GM21717 (cell line): ENCODE measurements around the gene SMCO2.

Source experiments
- ATAC-seq: cut with Tn5 transposase; IDR thresholded peaks from one replicate; pipeline ENCODE4 v1.9.1; 2021; ENCODE audit warnings: mild to moderate bottlenecking, moderate library complexity; ENCODE audit not compliant: unreplicated experiment

SMCO2 gene

DNA sequence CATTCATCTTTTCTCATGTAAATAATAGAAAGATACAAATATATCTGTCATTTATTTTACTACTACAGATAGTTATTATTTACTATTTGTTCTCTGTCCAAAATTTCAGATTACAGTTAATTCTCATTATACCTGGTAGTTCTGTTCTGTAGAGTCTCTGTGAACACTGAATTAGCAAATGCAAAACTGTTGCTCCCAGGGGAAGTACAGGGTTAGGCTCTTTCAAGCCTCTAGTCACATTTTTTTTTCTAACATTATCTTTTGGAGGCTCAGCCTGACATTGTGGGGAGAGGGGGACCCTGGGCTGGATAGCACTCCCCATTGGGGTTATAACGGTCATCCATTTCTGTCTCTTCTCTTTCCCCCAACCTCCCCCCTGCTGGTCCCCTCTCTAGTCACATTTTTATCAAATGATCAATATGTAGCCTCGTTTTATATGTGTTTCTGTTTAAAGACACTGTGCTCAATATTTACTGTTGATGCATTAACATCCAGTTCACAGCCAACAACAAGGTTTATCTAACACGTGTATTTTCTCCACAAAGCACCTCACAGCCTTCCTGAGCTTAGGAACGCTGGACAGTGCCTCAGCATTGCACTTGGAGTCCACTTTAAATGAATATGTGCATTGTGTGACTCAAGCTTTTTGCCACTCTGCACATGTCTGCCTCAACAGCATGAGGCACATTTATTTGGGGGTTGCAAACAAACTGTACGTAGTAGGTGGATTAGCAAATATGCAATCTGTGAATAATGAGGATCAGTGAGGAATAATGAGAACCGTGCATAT lies 4.7 kb downstream of the SMCO2 start:
- ATAC-seq, result no peak

DNA sequence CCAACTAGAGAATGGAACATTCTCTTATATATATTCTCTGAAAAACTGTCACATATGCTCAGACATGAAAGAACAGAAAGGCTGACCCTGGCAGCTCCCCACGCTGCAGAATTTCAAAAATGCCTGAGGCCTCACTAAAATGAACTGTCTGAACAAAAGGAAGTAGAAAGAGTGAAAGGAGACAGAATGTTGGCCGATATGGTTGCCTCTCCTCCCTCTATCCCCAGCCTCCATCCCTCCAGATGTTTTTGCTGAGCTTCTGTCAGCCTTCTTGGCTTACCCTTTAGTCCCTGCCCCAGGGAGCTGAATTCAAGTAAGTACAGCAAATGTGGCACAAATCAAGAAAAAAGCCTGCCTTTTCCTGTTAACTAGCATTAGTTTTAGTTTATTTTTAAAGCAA lies 6.9 kb downstream of the SMCO2 start:
- no peak for ATAC-seq

DNA sequence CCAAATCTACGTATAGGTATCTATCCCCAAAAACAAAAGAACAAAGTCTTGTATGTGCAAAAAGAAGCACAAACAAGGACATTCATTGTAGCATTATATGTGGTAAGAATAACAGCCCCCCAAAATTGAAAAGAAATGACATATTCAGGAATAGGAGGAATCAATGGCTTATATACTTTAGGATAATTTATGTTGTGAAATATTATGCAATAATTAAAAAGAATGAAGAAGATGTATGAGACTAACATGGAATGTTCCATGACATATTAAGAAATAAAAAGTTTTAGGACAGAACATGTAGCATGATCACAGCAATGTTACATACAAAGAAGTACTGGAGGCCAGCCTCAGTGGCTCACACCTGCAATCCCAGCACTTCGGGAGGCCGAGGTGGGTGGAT lies 9.1 kb downstream of the SMCO2 start:
- no peak for ATAC-seq

- ATAC-seq, result no peak
These were observed 10.1 kb downstream of the SMCO2 start for GRCh38 chr12:27456618-27457017.

- no peak for ATAC-seq
These were observed 14.0 kb downstream of the SMCO2 start for GRCh38 chr12:27460471-27460978.

DNA sequence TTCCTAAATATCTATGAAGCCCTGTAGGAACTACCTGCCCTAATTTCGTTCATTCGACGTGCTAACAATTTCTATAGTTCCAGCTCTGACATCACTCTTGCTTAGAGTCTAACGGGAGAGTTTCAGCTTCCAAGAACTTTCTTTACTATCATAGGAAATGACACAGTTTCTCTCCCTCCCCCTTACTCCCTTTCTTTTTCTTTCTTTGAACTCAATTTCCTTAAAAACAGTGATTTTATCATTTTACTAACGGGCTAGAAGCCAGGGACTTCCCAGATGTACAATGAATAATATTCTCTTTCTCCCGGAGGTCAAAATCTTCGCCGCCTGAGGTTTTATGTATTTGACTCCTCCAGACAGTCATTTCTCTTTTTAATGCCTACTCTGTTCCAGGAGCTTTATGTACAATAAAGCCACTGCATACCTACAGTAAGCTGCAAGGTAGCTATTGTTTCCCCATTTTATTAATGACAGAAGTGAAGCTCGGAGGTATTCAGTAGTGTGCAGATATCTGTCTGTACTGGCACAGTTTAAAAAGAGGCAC lies 15.7 kb downstream of the SMCO2 start:
- no peak for ATAC-seq

- ATAC-seq, result no peak
These were observed 16.3 kb downstream of the SMCO2 start for GRCh38 chr12:27462851-27463250.

GRCh38 chr12:27463511-27464219 lies 17.1 kb downstream of the SMCO2 start:
- no peak for ATAC-seq

- no peak for ATAC-seq
These were observed 17.7 kb downstream of the SMCO2 start for GRCh38 chr12:27464220-27464554.

DNA sequence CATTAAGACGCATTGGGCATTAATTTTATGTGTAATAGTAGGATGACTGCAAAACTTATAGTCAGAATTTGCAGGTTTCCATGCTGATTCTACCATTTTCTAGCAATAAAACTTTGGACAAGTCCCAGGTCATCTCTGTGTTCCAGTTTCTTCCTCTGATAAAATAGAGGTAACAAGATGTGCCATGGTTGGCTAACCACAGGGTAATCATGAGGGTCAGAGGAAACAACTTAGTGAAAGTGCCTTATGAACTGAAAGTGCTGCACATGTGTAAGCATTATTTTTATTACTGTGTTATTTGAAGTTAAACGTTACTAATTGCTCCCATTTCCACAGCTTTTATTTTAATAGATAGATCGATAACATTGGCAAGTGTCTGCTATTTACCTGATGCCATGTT lies 21.1 kb downstream of the SMCO2 start:
- ATAC-seq, result no peak

DNA sequence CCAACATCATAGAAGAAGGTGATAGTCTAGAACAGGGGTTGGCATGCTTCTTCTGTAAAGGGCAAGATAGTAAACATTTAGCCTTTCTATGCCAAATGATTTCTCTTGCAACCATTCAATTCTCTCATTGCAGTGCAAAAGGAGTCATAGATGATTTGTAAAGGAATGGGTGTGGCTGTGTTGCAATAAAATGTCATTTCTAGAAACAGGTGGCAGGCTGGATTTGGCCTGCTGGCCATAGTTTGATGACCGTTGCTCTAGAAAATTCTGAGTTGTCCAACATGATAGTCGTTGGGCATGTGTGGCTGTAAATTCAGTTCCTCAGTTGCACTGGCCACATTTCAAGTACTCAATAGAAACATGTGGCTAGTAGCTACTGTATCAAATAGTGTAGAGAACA lies 21.7 kb downstream of the SMCO2 start:
- no peak for ATAC-seq

- no peak for ATAC-seq
These were observed 22.7 kb downstream of the SMCO2 start for GRCh38 chr12:27469176-27469736.

GRCh38 chr12:27472604-27473003 lies 26.1 kb downstream of the SMCO2 start:
- ATAC-seq, result no peak

DNA sequence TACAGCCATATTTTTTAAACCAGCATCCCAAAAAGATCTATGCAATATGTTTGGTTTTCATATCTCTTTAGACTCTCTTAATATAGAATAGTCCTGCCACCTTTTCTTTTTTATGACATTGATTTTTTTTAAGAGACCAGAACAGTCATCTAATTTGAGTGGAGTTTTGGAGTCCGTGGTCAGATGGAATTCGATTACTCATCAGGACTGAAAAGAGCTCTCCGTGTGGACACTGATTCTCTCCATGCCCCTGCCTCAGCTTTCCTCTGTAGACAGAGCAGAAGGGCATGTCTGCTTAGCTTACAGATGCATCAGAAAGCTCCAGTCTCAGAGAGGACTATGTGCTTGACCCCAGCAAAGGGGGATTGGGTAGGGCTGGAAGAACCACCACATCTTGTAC lies 27.8 kb downstream of the SMCO2 start:
- no peak for ATAC-seq

DNA sequence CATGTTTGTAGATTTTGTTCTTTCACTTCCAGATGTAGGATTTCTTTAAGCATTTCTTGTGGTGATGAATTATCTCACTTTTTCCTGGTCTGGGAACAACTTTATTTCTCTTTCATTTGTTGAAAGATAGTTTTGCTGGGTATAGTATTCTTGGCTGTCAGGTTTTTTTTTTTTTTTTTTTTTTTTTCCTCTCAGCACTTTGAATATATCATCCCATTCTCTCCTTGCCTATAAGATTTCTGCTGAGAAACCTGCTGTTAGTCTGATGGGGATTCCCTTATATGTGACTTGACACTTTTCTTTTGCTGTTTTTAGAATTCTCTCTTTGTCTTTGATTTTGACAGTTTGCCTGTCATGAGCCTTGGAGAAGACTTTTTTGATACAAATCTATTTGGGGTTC lies 30.5 kb downstream of the SMCO2 start:
- no peak for ATAC-seq

- no peak for ATAC-seq
These were observed 32.4 kb downstream of the SMCO2 start for GRCh38 chr12:27478949-27479348.

DNA sequence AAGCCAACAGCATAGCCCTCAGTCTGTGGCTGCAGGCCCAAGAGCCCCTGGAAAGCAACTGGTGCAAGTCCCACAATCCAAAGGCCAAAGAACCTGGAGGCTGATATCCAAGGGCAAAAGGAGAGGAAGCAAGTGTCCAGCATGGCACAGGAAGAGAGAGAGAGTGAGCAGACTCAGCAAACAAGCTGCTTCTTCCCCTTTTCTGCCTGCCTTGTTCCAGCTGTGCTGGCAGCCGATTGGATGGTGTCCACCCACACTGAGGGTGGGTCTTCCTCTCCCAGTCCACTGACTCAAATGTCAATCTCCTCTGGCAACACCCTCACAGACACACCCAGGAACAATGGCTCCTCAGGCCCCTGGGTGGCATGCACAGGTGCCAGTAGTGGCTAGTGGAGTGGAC lies 33.5 kb downstream of the SMCO2 start:
- no peak for ATAC-seq

DNA sequence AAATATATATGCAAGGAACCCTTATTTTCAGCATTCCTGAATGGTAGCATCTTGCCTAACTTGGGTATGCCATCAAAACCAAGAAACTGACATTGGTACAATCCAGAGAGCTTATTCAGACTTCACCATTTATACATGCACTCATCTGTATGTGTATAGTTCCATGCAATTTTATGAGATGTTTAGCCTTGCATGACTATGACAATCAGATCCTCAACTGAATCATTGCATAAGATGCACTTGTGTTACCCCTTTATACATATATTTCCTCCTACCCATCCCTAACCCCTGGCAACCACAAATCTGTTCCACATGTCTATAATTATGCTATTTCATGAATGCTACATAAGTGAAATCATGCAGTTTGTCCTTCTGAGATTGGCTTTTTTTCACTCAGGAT lies 40.4 kb downstream of the SMCO2 start:
- ATAC-seq, result no peak

DNA sequence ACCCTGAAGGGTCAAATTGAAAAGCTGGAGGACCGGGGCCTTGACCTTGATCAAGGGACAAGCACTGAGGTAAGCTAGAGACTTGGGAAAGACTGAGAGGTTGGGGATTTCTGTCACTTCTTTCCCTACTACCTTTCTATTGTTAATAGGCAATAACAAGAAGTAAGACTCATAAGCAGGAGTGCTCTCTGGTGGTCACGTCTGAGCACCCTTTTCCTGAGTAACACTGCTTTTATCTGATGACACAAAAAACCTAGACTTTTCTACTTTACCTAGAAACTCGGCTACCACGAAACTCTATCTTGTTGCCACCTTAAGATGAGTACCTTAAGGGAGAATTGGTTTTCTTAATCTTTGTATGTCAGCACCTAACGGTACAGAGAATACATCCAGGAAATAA lies 41.9 kb downstream of the SMCO2 start:
- ATAC-seq, result no peak

DNA sequence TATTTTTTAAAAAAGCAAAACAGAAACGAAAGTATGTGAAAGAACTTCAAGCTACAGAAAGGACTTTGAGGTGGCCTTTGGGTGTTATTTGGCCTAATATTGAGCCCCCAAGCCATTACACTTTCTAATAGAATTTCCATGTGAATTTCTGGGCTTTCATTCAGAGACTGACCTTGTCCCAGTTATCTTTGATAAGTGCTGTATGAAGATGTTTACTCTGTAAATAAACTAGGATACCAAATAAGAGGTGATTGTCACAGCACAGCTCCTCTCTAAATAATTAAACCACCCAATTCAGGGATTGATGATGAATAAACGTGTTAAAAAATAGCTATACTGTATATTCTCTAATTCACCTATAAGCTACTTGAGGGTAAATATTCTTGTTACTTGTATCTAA lies 44.7 kb downstream of the SMCO2 start:
- no peak for ATAC-seq

- ATAC-seq, result no peak
These were observed 46.9 kb downstream of the SMCO2 start for GRCh38 chr12:27493260-27493940.
